ENCODE data around the gene CCDC9.

The CCDC9 gene

GRCh38 chr19:47302249-47302648 is 45.9 kb downstream of the CCDC9 start:
- peak in 1 of 2 experiments; percentile 5 for DNase-seq

- no peak for DNase-seq
Observed at GRCh38 chr19:47303966-47304365, 47.6 kb downstream of the CCDC9 start.

GRCh38 chr19:47305309-47305751 is 49.0 kb downstream of the CCDC9 start:
- DNase-seq = peak; percentile 28 to 39

- no peak for DNase-seq
Observed at GRCh38 chr19:47306303-47306702, 50.0 kb downstream of the CCDC9 start.

GRCh38 chr19:47309038-47309437 is 52.7 kb downstream of the CCDC9 start:
- DNase-seq = no peak

- DNase-seq = peak in 1 of 2 experiments; percentile 7
Observed at GRCh38 chr19:47309608-47310007, 53.3 kb downstream of the CCDC9 start, which contains the start of gene C5AR1. Gene C5AR1, plus strand, starts transcription at chr19:47309861. Its CDS starts 35 bp downstream, at chr19:47309896.

- no peak for DNase-seq
Observed at GRCh38 chr19:47310323-47310722, 54.0 kb downstream of the CCDC9 start.

- peak; percentile 45 to 58 for DNase-seq
Observed at GRCh38 chr19:47310819-47311218, 54.5 kb downstream of the CCDC9 start.

- DNase-seq = no peak
Observed at GRCh38 chr19:47312366-47313006, 56.2 kb downstream of the CCDC9 start.

- no peak for DNase-seq
Observed at GRCh38 chr19:47313754-47314295, 57.5 kb downstream of the CCDC9 start.

GRCh38 chr19:47315125-47315821 is 58.9 kb downstream of the CCDC9 start:
- DNase-seq = peak; percentile 95 to 99

- no peak for DNase-seq
Observed at GRCh38 chr19:47316513-47316912, 60.2 kb downstream of the CCDC9 start.

- no peak for DNase-seq
Observed at GRCh38 chr19:47319923-47320871, 63.9 kb downstream of the CCDC9 start.
